ENCODE data around the gene PPP1CC.

GRCh38 chr12:110737532-110737931 is 5.2 kb downstream of the PPP1CC start:
- TF ChIP-seq CTCF (IDR thresholded peaks at IDR 0.05; ENCODE audit: low read depth, low read length) = no peak
- no peak for TF ChIP-seq EZH2phosphoT487 (IDR thresholded peaks at IDR 0.05; ENCODE audit: low read depth)

All from OCI-LY3 (cell line).